Measurements from ENCODE around the gene RAD52. TPM values are rescaled to one million over a fixed set of nuclear protein-coding genes. Genes with fewer than 3 reads are reported as not detected.

Gene RAD52
- total RNA-seq, 1 donor from 2014 or later = 7.1 TPM

GRCh38 chr12:886206-886605 lies 63.3 kb downstream of the RAD52 start:
- TF ChIP-seq, protein P1, sequence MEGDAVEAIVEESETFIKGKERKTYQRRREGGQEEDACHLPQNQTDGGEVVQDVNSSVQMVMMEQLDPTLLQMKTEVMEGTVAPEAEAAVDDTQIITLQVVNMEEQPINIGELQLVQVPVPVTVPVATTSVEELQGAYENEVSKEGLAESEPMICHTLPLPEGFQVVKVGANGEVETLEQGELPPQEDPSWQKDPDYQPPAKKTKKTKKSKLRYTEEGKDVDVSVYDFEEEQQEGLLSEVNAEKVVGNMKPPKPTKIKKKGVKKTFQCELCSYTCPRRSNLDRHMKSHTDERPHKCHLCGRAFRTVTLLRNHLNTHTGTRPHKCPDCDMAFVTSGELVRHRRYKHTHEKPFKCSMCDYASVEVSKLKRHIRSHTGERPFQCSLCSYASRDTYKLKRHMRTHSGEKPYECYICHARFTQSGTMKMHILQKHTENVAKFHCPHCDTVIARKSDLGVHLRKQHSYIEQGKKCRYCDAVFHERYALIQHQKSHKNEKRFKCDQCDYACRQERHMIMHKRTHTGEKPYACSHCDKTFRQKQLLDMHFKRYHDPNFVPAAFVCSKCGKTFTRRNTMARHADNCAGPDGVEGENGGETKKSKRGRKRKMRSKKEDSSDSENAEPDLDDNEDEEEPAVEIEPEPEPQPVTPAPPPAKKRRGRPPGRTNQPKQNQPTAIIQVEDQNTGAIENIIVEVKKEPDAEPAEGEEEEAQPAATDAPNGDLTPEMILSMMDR (IDR thresholded peaks at IDR 0.05; ENCODE audit: insufficient read depth, low read length, poor library complexity, severe bottlenecking) = no peak
- no peaks in the 10 kb centered on the region for H3K27me3 ChIP-seq (ENCODE audit: control insufficient read depth, insufficient read depth, low read length)
- no peak overlapping the region for H3K4me3 ChIP-seq (ENCODE audit: low read depth, low read length)
- H3K36me3 ChIP-seq (ENCODE audit: control insufficient read depth, insufficient read depth, low read length) = peaks cover 2% of the 10 kb centered on the region
- DNase-seq (ENCODE audit: low read depth) = no peak

GRCh38 chr12:885701-886100 lies 63.8 kb downstream of the RAD52 start:
- Histone ChIP-seq H3K4me3 (ENCODE audit: low read depth, low read length) (no peak overlapping the region), H3K36me3 (ENCODE audit: control insufficient read depth, insufficient read depth, low read length) (peaks cover 3% of the 10 kb centered on the region), H3K27me3 (ENCODE audit: control insufficient read depth, insufficient read depth, low read length) (no peaks in the 10 kb centered on the region)
- DNase-seq (ENCODE audit: low read depth) = no peak
- TF ChIP-seq, protein P1 (IDR thresholded peaks at IDR 0.05; ENCODE audit: insufficient read depth, low read length, poor library complexity, severe bottlenecking) = no peak

DNA sequence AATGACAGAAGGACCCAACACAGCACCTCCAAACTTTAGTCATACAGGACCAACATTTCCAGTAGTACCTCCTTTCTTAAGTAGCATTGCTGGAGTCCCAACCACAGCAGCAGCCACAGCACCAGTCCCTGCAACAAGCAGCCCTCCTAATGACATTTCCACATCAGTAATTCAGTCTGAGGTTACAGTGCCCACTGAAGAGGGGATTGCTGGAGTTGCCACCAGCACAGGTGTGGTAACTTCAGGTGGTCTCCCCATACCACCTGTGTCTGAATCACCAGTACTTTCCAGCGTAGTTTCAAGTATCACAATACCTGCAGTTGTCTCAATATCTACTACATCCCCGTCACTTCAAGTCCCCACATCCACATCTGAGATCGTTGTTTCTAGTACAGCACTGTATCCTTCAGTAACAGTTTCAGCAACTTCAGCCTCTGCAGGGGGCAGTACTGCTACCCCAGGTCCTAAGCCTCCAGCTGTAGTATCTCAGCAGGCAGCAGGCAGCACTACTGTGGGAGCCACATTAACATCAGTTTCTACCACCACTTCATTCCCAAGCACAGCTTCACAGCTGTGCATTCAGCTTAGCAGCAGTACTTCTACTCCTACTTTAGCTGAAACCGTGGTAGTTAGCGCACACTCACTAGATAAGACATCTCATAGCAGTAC lies 64.6 kb downstream of the RAD52 start:
- Histone ChIP-seq H3K27me3 (ENCODE audit: control insufficient read depth, insufficient read depth, low read length) (no peaks in the 10 kb centered on the region), H3K36me3 (ENCODE audit: control insufficient read depth, insufficient read depth, low read length) (peaks cover 3% of the 10 kb centered on the region), H3K4me3 (ENCODE audit: low read depth, low read length) (no peak overlapping the region)
- TF ChIP-seq, protein P1 (IDR thresholded peaks at IDR 0.05; ENCODE audit: insufficient read depth, low read length, poor library complexity, severe bottlenecking) = no peak
- DNase-seq (ENCODE audit: low read depth) = no peak

DNA sequence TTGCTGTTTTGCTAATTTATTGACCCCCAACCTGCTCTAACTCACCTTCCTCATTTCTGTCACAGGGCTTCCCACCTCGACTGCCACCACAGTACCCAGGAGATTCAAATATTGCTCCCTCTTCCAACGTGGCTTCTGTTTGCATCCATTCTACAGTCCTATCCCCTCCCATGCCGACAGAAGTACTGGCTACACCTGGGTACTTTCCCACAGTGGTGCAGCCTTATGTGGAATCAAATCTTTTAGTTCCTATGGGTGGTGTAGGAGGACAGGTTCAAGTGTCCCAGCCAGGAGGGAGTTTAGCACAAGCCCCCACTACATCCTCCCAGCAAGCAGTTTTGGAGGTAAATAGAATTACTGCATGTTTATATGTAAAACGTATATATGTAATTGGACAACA lies 68.8 kb downstream of the RAD52 start:
- no peak for DNase-seq (ENCODE audit: low read depth)
- Histone ChIP-seq H3K4me3 (ENCODE audit: low read depth, low read length) (no peak overlapping the region), H3K36me3 (ENCODE audit: control insufficient read depth, insufficient read depth, low read length) (peaks cover 3% of the 10 kb centered on the region)

GRCh38 chr12:879641-880040 lies 69.9 kb downstream of the RAD52 start:
- H3K36me3 ChIP-seq (ENCODE audit: control insufficient read depth, insufficient read depth, low read length) = peaks cover 3% of the 10 kb centered on the region
- no peak for DNase-seq (ENCODE audit: low read depth)

More for the DNA sequence above, 68.8 kb downstream of the RAD52 start:
- H3K27me3 ChIP-seq (ENCODE audit: control insufficient read depth, insufficient read depth, low read length) = no peaks in the 10 kb centered on the region
- TF ChIP-seq, protein P1 (IDR thresholded peaks at IDR 0.05; ENCODE audit: insufficient read depth, low read length, poor library complexity, severe bottlenecking) = no peak

More at GRCh38 chr12:879641-880040, 69.9 kb downstream of the RAD52 start:
- H3K27me3 ChIP-seq (ENCODE audit: control insufficient read depth, insufficient read depth, low read length) = no peaks in the 10 kb centered on the region
- TF ChIP-seq, protein P1 (IDR thresholded peaks at IDR 0.05; ENCODE audit: insufficient read depth, low read length, poor library complexity, severe bottlenecking) = no peak
- H3K4me3 ChIP-seq (ENCODE audit: low read depth, low read length) = no peak overlapping the region
